ENCODE measurements around the gene PRRT4. TPM values are rescaled to one million over a fixed set of nuclear protein-coding genes. Genes with fewer than 3 reads are reported as not detected.

Gene PRRT4
- total and polyA plus RNA-seq, 2 experiments from 2014 or later = 0.55 to 0.56 TPM

- DNase-seq (ENCODE audit: low spot score) (no peak), ATAC-seq (no peak)
- H3K36me3 ChIP-seq (ENCODE audit: insufficient read depth) = no peaks in the 10 kb centered on the region
- peaks cover 4% of the 10 kb centered on the region; the same call in 1 of the 2 replicates for H3K4me1 ChIP-seq (ENCODE audit: insufficient read depth)
- H3K36me3 Mint-ChIP-seq (ENCODE audit: low read depth) = no peaks in the 10 kb centered on the region
- H3K27ac ChIP-seq (ENCODE audit: low read depth) = no peak overlapping the region
- H3K79me2 ChIP-seq (replicated peaks; ENCODE audit: insufficient read depth) = no peaks in the 10 kb centered on the region
- no peaks in the 10 kb centered on the region for H4K20me1 ChIP-seq (replicated peaks; ENCODE audit: insufficient read depth)
- H3K4me3 ChIP-seq = no peak overlapping the region
- peaks cover 43% of the 10 kb centered on the region for H3K27me3 Mint-ChIP-seq (ENCODE audit: insufficient read depth, low read depth, poor library complexity)
- no peak overlapping the region for H3K4me2 ChIP-seq
- no peak overlapping the region for H2AFZ ChIP-seq
- H3K27me3 ChIP-seq (ENCODE audit: insufficient read depth) = peaks cover 71% of the 10 kb centered on the region
- H3K4me1 Mint-ChIP-seq = peaks cover 8% of the 10 kb centered on the region
- no peaks in the 10 kb centered on the region for H3K9me2 ChIP-seq (ENCODE audit: insufficient read depth)
- H3K27ac Mint-ChIP-seq = no peak overlapping the region
- no peaks in the 10 kb centered on the region for H3F3A ChIP-seq (replicated peaks; ENCODE audit: low read depth)
- H3K9me3 Mint-ChIP-seq = no peaks in the 10 kb centered on the region; the same call in 2 of the 3 replicates
- no peak overlapping the region for H3K4me3 Mint-ChIP-seq
- TF ChIP-seq NANOG (IDR thresholded peaks at IDR 0.05; ENCODE audit: borderline replicate concordance) = no peak
- TF ChIP-seq, protein P1, sequence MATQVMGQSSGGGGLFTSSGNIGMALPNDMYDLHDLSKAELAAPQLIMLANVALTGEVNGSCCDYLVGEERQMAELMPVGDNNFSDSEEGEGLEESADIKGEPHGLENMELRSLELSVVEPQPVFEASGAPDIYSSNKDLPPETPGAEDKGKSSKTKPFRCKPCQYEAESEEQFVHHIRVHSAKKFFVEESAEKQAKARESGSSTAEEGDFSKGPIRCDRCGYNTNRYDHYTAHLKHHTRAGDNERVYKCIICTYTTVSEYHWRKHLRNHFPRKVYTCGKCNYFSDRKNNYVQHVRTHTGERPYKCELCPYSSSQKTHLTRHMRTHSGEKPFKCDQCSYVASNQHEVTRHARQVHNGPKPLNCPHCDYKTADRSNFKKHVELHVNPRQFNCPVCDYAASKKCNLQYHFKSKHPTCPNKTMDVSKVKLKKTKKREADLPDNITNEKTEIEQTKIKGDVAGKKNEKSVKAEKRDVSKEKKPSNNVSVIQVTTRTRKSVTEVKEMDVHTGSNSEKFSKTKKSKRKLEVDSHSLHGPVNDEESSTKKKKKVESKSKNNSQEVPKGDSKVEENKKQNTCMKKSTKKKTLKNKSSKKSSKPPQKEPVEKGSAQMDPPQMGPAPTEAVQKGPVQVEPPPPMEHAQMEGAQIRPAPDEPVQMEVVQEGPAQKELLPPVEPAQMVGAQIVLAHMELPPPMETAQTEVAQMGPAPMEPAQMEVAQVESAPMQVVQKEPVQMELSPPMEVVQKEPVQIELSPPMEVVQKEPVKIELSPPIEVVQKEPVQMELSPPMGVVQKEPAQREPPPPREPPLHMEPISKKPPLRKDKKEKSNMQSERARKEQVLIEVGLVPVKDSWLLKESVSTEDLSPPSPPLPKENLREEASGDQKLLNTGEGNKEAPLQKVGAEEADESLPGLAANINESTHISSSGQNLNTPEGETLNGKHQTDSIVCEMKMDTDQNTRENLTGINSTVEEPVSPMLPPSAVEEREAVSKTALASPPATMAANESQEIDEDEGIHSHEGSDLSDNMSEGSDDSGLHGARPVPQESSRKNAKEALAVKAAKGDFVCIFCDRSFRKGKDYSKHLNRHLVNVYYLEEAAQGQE (IDR thresholded peaks at IDR 0.05; ENCODE audit: unreplicated experiment) = no peak
- TF ChIP-seq ZNF462 (CRISPR knock-in tag; IDR thresholded peaks at IDR 0.05) = no peak
- TF ChIP-seq JUNB (IDR thresholded peaks at IDR 0.05; ENCODE audit: unreplicated experiment) = no peak
- TF ChIP-seq ZNF114 (CRISPR knock-in tag; IDR thresholded peaks at IDR 0.05) = no peak
- no peak for TF ChIP-seq EZH2 (IDR thresholded peaks at IDR 0.05; ENCODE audit: low read depth, unreplicated experiment)
- no peak for TF ChIP-seq CTCF (conservative IDR thresholded peaks at IDR 0.05; ENCODE audit: low read depth in 2 of 2)
- no peak for TF ChIP-seq STAT1 (IDR thresholded peaks at IDR 0.05; ENCODE audit: unreplicated experiment)
- TF ChIP-seq EZH2phosphoT487 (IDR thresholded peaks at IDR 0.05; ENCODE audit: unreplicated experiment) = no peak
- no peak for TF ChIP-seq CREB1 (CRISPR knock-in tag; IDR thresholded peaks at IDR 0.05; ENCODE audit: low read depth)
- TF ChIP-seq, protein P2, sequence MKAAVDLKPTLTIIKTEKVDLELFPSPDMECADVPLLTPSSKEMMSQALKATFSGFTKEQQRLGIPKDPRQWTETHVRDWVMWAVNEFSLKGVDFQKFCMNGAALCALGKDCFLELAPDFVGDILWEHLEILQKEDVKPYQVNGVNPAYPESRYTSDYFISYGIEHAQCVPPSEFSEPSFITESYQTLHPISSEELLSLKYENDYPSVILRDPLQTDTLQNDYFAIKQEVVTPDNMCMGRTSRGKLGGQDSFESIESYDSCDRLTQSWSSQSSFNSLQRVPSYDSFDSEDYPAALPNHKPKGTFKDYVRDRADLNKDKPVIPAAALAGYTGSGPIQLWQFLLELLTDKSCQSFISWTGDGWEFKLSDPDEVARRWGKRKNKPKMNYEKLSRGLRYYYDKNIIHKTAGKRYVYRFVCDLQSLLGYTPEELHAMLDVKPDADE (IDR thresholded peaks at IDR 0.05) = no peak
- TF ChIP-seq ZNF331 (CRISPR knock-in tag; IDR thresholded peaks at IDR 0.05; ENCODE audit: low read depth) = no peak
- no peak for TF ChIP-seq POLR2AphosphoS5 (IDR thresholded peaks at IDR 0.05; ENCODE audit: low read depth)
Observed at GRCh38 chr7:128349466-128349825, 12.0 kb downstream of the PRRT4 start.
